ENCODE results near the gene SERPINA1. TPM values are rescaled to one million over a fixed set of nuclear protein-coding genes. Genes with fewer than 3 reads are reported as not detected.
"Not testable (repeated sequence)": the region's sequence is repeated elsewhere in the genome, so short reads cannot be mapped to it uniquely, and the experiment has no call there.

The SERPINA1 gene
- polyA plus RNA-seq, 3 donors from 2014 or later: 1.7 to 5.5 (median 3.0) TPM

- H3K27me3 Mint-ChIP-seq (ENCODE audit: low read depth in 3 of 3): peaks cover 0 to 5% (median 2%) of the 10 kb centered on the region in 3 donors
- no peak overlapping the region for H3K27ac Mint-ChIP-seq
- H3K9me3 Mint-ChIP-seq: no peaks in the 10 kb centered on the region
- no peaks in the 10 kb centered on the region for H3K36me3 Mint-ChIP-seq
- no peaks in the 10 kb centered on the region for H3K4me1 Mint-ChIP-seq
- no peak overlapping the region for H3K4me3 Mint-ChIP-seq
- no peak for DNase-seq
These were observed 11.2 kb downstream of the SERPINA1 start for GRCh38 chr14:94376976-94377865.

GRCh38 chr14:94376108-94376975 is 12.1 kb downstream of the SERPINA1 start:
- Mint-ChIP-seq H3K4me3 (no peak overlapping the region), H3K36me3 (no peaks in the 10 kb centered on the region), H3K27ac (no peak overlapping the region), H3K27me3 (ENCODE audit: low read depth in 3 of 3) (peaks cover 0 to 6% (median 2%) of the 10 kb centered on the region in 3 donors), H3K4me1 (no peaks in the 10 kb centered on the region), H3K9me3 (no peaks in the 10 kb centered on the region)
- DNase-seq: no peak

GRCh38 chr14:94375552-94376107 is 12.8 kb downstream of the SERPINA1 start:
- no peaks in the 10 kb centered on the region for H3K36me3 Mint-ChIP-seq
- H3K9me3 Mint-ChIP-seq: no peaks in the 10 kb centered on the region
- H3K4me1 Mint-ChIP-seq: no peaks in the 10 kb centered on the region
- H3K4me3 Mint-ChIP-seq: no peak overlapping the region
- H3K27ac Mint-ChIP-seq: no peak overlapping the region
- no peak for DNase-seq
- H3K27me3 Mint-ChIP-seq (ENCODE audit: low read depth in 3 of 3): peaks cover 0 to 6% (median 2%) of the 10 kb centered on the region in 3 donors

GRCh38 chr14:94374749-94375260 is 13.6 kb downstream of the SERPINA1 start:
- H3K4me3 Mint-ChIP-seq: no peak overlapping the region
- H3K9me3 Mint-ChIP-seq: no peaks in the 10 kb centered on the region
- H3K4me1 Mint-ChIP-seq: no peaks in the 10 kb centered on the region

GRCh38 chr14:94374116-94374515 is 14.3 kb downstream of the SERPINA1 start:
- Mint-ChIP-seq H3K27ac (no peak overlapping the region), H3K9me3 (no peaks in the 10 kb centered on the region), H3K36me3 (no peaks in the 10 kb centered on the region), H3K4me1 (no peaks in the 10 kb centered on the region), H3K4me3 (no peak overlapping the region), H3K27me3 (ENCODE audit: low read depth in 3 of 3) (peaks cover 0 to 6% (median 2%) of the 10 kb centered on the region in 3 donors)
- DNase-seq: no peak

More at GRCh38 chr14:94374749-94375260, 13.6 kb downstream of the SERPINA1 start:
- H3K27ac Mint-ChIP-seq: no peak overlapping the region
- H3K27me3 Mint-ChIP-seq (ENCODE audit: low read depth in 3 of 3): peaks cover 0 to 6% (median 2%) of the 10 kb centered on the region in 3 donors
- no peak for DNase-seq
- H3K36me3 Mint-ChIP-seq: no peaks in the 10 kb centered on the region

- no peak for DNase-seq
- Mint-ChIP-seq H3K4me3 (no peak overlapping the region), H3K9me3 (no peaks in the 10 kb centered on the region), H3K27ac (peak overlapping the region in 1 of 6 donors; percentile 41), H3K4me1 (no peaks in the 10 kb centered on the region), H3K36me3 (no peaks in the 10 kb centered on the region), H3K27me3 (ENCODE audit: low read depth in 3 of 3) (peaks cover 0 to 6% (median 1%) of the 10 kb centered on the region in 3 donors)
These were observed 14.7 kb downstream of the SERPINA1 start for GRCh38 chr14:94373708-94374107.

- H3K27me3 Mint-ChIP-seq (ENCODE audit: low read depth in 3 of 3): peaks cover 0 to 6% (median 0%) of the 10 kb centered on the region in 3 donors
- H3K4me3 Mint-ChIP-seq: no peak overlapping the region
- no peak for DNase-seq
- H3K36me3 Mint-ChIP-seq: no peaks in the 10 kb centered on the region
- H3K9me3 Mint-ChIP-seq: no peaks in the 10 kb centered on the region
- no peak overlapping the region for H3K27ac Mint-ChIP-seq
- no peaks in the 10 kb centered on the region for H3K4me1 Mint-ChIP-seq
These were observed 16.3 kb downstream of the SERPINA1 start for GRCh38 chr14:94372021-94372605.

GRCh38 chr14:94370524-94370910 is 17.9 kb downstream of the SERPINA1 start:
- H3K27ac Mint-ChIP-seq: no peak overlapping the region
- H3K4me3 Mint-ChIP-seq: no peak overlapping the region
- no peaks in the 10 kb centered on the region for H3K36me3 Mint-ChIP-seq
- no peak for DNase-seq
- H3K4me1 Mint-ChIP-seq: no peaks in the 10 kb centered on the region
- peaks cover 0 to 6% (median 0%) of the 10 kb centered on the region in 3 donors for H3K27me3 Mint-ChIP-seq (ENCODE audit: low read depth in 3 of 3)
- no peaks in the 10 kb centered on the region for H3K9me3 Mint-ChIP-seq

GRCh38 chr14:94369766-94370523 is 18.5 kb downstream of the SERPINA1 start:
- not testable (repeated sequence) for H3K27ac Mint-ChIP-seq; H3K4me1 Mint-ChIP-seq; H3K4me3 Mint-ChIP-seq; H3K9me3 Mint-ChIP-seq; DNase-seq; H3K36me3 Mint-ChIP-seq; H3K27me3 Mint-ChIP-seq (ENCODE audit: low read depth in 3 of 3)

- Mint-ChIP-seq H3K9me3 (no peaks in the 10 kb centered on the region), H3K4me3 (no peak overlapping the region), H3K27ac (no peak overlapping the region), H3K27me3 (ENCODE audit: low read depth in 3 of 3) (peaks cover 0 to 3% (median 0%) of the 10 kb centered on the region in 3 donors), H3K4me1 (no peaks in the 10 kb centered on the region), H3K36me3 (no peaks in the 10 kb centered on the region)
- no peak for DNase-seq
These were observed 19.4 kb downstream of the SERPINA1 start for GRCh38 chr14:94368956-94369355.

- DNase-seq: no peak
- no peaks in the 10 kb centered on the region for H3K36me3 Mint-ChIP-seq
- H3K27me3 Mint-ChIP-seq (ENCODE audit: low read depth in 3 of 3): peaks cover 0 to 3% (median 0%) of the 10 kb centered on the region in 3 donors
- H3K4me3 Mint-ChIP-seq: no peak overlapping the region
- no peaks in the 10 kb centered on the region for H3K4me1 Mint-ChIP-seq
- no peak overlapping the region for H3K27ac Mint-ChIP-seq
- H3K9me3 Mint-ChIP-seq: no peaks in the 10 kb centered on the region
These were observed 20.2 kb downstream of the SERPINA1 start for GRCh38 chr14:94368243-94368590.

GRCh38 chr14:94367347-94368242 is 20.8 kb downstream of the SERPINA1 start:
- no peak for DNase-seq
- no peaks in the 10 kb centered on the region for H3K4me1 Mint-ChIP-seq
- H3K27me3 Mint-ChIP-seq (ENCODE audit: low read depth in 3 of 3): peaks cover 0 to 3% (median 0%) of the 10 kb centered on the region in 3 donors
- H3K9me3 Mint-ChIP-seq: no peaks in the 10 kb centered on the region
- H3K27ac Mint-ChIP-seq: no peak overlapping the region
- H3K4me3 Mint-ChIP-seq: no peak overlapping the region
- H3K36me3 Mint-ChIP-seq: no peaks in the 10 kb centered on the region
